Measurements from ENCODE around the gene LDHD. TPM values are rescaled to one million over a fixed set of nuclear protein-coding genes. Genes with fewer than 3 reads are reported as not detected.
A peak's percentile ranks its signal among the peaks of the same experiment; 100 is the strongest.

The LDHD gene
- total and polyA plus RNA-seq, 10 of the 15 experiments (the other 5 are each of a cell fraction or from before 2014, with no cell fraction given): 0.10 to 0.12 TPM; not detected in 8

GRCh38 chr16:75108792-75109731 is 7.5 kb downstream of the LDHD start:
- TF ChIP-seq MLLT1 (IDR thresholded peaks at IDR 0.05): peak; percentile 92
- TF ChIP-seq RAD51 (IDR thresholded peaks at IDR 0.05): no peak
- peak; percentile 48 for TF ChIP-seq RUNX3 (IDR thresholded peaks at IDR 0.05; ENCODE audit: low read length)
- TF ChIP-seq ZNF384 (IDR thresholded peaks at IDR 0.05; ENCODE audit: borderline replicate concordance, low read depth, low read length): no peak
- peak; percentile 58 for TF ChIP-seq IKZF1 (conservative IDR thresholded peaks at IDR 0.05)
- no peak for TF ChIP-seq PBX3 (IDR thresholded peaks at IDR 0.05; ENCODE audit: insufficient replicate concordance, low read depth, low read length)
- peak; percentile 87 for TF ChIP-seq EED (IDR thresholded peaks at IDR 0.05; ENCODE audit: low read depth)
- peak in 1 of 2 experiments; percentile 81; a peak in 2 of 4 replicates for TF ChIP-seq SRF (IDR thresholded peaks at IDR 0.05; ENCODE audit: low read depth in 2 of 2, low read length in 2 of 2)
- TF ChIP-seq RELA (IDR thresholded peaks at IDR 0.05; ENCODE audit: borderline replicate concordance, partially characterized antibody): no peak
- TF ChIP-seq PAX5 (IDR thresholded peaks at IDR 0.05; ENCODE audit: borderline replicate concordance, low read depth, low read length): peak; percentile 77; the same call in 1 of the 2 replicates
- TF ChIP-seq CUX1 (IDR thresholded peaks at IDR 0.05; ENCODE audit: insufficient replicate concordance, low read depth, low read length): no peak
- TF ChIP-seq IKZF2 (IDR thresholded peaks at IDR 0.05): peak in 1 of 2 experiments; percentile 39; a peak in 1 of 4 replicates
- Histone ChIP-seq H3K4me2 (ENCODE audit: control insufficient read depth, insufficient read depth) (peak overlapping the region; percentile 66), H3K4me3 (no peak overlapping the region), H3K79me2 (ENCODE audit: control insufficient read depth, insufficient read depth, low read length) (no peaks in the 10 kb centered on the region), H3K9me3 (replicated peaks; ENCODE audit: control insufficient read depth, insufficient read depth, low read length) (no peaks in the 10 kb centered on the region), H3K9ac (ENCODE audit: control insufficient read depth, insufficient read depth, low read length) (peak overlapping the region; percentile 22; the same call in 1 of the 2 replicates), H3K36me3 (ENCODE audit: control insufficient read depth in 2 of 2, insufficient read depth in 2 of 2, low read length in 1 of 2) (no peaks in the 10 kb centered on the region; a peak in 2 of 4 replicates), H2AFZ (ENCODE audit: control insufficient read depth, low read depth, low read length) (peak overlapping the region; percentile 66), H3K27me3 (replicated peaks in 1 of 2; ENCODE audit: control insufficient read depth in 2 of 2, insufficient read depth in 2 of 2, low read length in 1 of 2) (no peaks in the 10 kb centered on the region), H4K20me1 (ENCODE audit: control insufficient read depth, insufficient read depth) (no peaks in the 10 kb centered on the region), H3K27ac (ENCODE audit: control insufficient read depth, insufficient read depth) (peak overlapping the region; percentile 52), H3K4me1 (ENCODE audit: control insufficient read depth, insufficient read depth, low read length) (peaks cover 36% of the 10 kb centered on the region)
- ChIA-PET CTCF (interaction anchor here (0.6 to 6.7 kb wide), 18 partner anchors 10 to 404 kb away, joined by 3 to 90 read pairs (median 3); partner anchors contain the start of gene ZNRF1), POLR2A (interaction anchor here (1.0 to 1.3 kb wide), 2 partner anchors 111 to 408 kb away, joined by 3 read pairs; partner anchors contain the start of genes MLKL and ZNRF1), RAD21 (ENCODE audit: unreplicated experiment) (interaction anchor here (0.7 to 4.9 kb wide), 14 partner anchors 10 to 389 kb away, joined by 3 to 92 read pairs (median 4); partner anchors contain the start of genes WDR59 and ZNRF1), SMC1A (ENCODE audit: uncharacterized antibody, unreplicated experiment) (interaction anchor here (0.6 to 6.7 kb wide), 15 partner anchors 8 to 295 kb away, joined by 3 to 69 read pairs (median 3); partner anchors contain the start of gene ZNRF1)
- 30% methylated on average over 27 of the region's 27 CpGs for WGBS (ENCODE audit: insufficient coverage, insufficient replicate concordance, low lambda C conversion rate, missing lambda C conversion rate)
- intact Hi-C loops (cut with micrococcal nuclease; ENCODE audit: unreplicated experiment) (no loop called here), in situ Hi-C loops (cut with MboI) (loop anchor here (5.0 to 10.0 kb wide), 3 partner anchors 64 to 407 kb away; partner anchors contain the start of gene MLKL)
- ATAC-seq: peak; percentile 69
- no TSS peak for BruUV-seq (replicated peaks)
- FAIRE-seq: peak; percentile 18
- peak; percentile 62 for DNase-seq (ENCODE audit: low read depth, low spot score)
